D721Med (cell line): Measurements from ENCODE around the gene SPATS1.

ENCODE experiments used
- DNase-seq: peaks from one replicate; pipeline ENCODE4 v3.0.0; 2011; ENCODE audit warnings: low spot score; ENCODE audit not compliant: insufficient read length
- FAIRE-seq: peaks from 2 replicates; lab custom pipeline; 2011; peaks lifted over from hg19 to GRCh38; lab: Jason Lieb, UNC
- CTCF ChIP-seq: IDR thresholded peaks from 2 replicates; pipeline ENCODE4 v1.5.1; 2012; ENCODE audit warnings: mild to moderate bottlenecking, control low read depth; ENCODE audit not compliant: insufficient read depth; ENCODE audit errors: missing control alignments

SPATS1 gene, protein sequence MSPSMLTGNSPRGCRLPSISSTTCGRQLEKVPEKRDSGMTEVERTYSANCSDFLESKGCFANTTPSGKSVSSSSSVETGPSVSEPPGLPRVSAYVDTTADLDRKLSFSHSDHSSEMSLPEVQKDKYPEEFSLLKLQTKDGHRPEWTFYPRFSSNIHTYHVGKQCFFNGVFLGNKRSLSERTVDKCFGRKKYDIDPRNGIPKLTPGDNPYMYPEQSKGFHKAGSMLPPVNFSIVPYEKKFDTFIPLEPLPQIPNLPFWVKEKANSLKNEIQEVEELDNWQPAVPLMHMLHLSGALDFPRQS

DNA sequence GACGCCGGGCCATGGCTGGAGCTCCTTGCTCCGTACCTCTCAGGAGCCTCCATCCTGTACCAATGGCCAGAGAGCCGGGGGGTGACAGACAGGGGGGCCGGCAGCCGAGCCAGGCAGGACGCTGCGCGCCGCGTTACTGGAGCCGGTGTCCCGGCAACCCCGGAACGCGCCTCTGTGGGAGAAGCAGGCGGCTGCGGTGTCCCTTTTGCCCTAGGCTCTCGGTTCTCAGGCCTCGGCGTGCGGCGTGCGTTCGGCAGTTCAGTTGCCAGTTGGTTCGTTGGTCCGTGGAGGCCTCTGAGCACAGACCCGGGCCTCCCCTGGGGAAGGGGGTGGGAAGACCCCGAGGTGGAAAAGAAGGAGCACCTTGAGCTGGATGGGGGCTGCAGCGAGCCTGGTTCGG, at the start of gene SPATS1:
Gene SPATS1, plus strand, starts transcription at position 162 of the 400 bp plus-strand sequence. CDS start 446 bp downstream, outside the sequence.
- TF ChIP-seq CTCF = no peak
- FAIRE-seq (no peak), DNase-seq (no peak)

GRCh38 chr6:44292661-44293365, 49.6 kb upstream of the SPATS1 start:
- TF ChIP-seq CTCF = no peak
- no peak for DNase-seq
- FAIRE-seq = no peak

GRCh38 chr6:44294832-44295791, 47.3 kb upstream of the SPATS1 start:
- no peak for DNase-seq
- TF ChIP-seq CTCF = no peak
- no peak for FAIRE-seq

DNA sequence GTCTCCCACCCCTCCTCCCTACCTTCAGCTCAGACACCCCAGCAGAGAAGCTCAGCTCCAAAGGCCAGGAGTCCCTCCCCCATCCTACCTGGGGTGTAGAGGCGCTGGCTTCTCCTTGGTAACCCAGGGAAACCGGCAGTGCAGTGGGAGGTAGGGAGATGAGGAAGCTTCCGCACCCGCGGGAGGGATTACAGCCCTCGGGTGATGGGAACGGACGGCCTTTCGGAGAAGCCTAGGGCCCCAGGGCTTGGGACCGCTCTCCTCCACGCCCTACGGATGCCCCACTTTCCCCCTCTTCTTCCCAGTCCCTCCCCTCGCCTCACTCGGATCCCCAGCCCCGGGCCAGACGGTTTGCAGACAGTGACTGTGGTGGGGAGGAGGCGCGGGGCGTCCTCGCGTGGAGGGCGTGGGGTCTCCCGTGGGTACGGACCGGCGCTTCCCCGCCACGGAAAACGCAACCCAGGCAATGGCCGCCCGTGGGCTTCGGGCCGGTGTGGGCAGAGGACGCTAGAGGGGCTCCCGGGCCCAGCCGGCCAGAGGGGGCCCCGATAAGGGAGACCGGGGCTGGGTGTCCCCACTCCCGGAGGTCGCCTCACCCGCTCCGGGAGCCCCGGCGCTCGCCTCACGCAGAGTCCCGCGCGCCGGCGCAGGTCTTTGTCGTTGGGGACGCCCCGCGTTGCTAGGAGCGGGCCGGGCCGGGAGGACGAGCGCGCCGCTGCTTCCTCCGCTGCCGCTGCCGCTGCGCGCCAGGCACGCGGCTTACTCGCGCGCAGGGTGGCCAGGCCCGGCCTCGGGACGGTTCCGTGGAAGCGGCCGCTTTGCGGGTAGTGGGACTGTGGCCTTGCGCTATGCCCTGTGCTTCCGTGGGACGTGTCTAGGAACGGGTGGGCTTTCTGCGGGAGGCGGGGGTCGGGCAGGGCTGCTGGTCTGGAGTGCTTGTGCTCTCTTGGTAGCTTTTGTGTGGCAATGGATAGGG, 45.1 kb upstream of the SPATS1 start:
- FAIRE-seq (no peak), DNase-seq (peak; percentile 44)
- TF ChIP-seq CTCF = no peak

DNA sequence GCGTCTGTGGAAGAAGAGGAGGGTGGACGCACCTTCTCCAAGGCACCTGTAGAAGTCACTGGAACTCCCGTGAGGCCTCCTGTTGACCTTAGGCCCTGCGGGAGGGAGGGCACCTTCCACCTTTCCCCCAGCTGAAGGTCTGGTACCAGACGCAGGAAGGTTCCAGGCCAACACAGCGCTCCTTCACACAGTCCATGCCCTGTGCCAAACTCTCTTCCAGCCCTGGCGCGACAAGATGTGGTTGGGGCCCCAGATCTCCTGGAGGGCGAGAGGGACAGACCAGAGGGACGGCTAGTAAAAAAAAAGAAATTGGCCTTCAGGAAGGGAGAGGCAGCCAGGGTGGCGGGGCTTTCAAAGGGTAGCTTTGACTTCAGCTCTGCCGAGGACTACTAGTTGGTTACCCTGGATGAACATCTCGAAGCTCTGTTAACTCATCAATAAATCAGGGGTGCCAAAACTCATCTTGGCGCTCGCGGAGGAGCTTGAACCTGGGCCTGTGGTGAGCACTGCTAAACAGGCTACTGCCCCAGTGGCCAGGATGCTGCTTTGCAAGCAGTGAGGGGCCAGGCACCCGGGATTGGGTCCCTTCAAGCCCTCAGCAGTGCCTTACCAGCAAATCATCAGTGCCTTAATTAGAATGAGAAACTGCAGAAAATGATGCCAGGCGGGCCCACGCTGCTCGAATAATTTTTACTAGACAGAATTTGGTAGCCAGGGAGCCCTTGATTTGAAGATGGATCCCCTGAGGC, 44.2 kb upstream of the SPATS1 start:
- FAIRE-seq = no peak
- DNase-seq = no peak
- TF ChIP-seq CTCF = no peak
